GM12892 (cell line): ENCODE measurements around the gene DGKQ.

Source experiments
- POLR2A ChIP-seq: IDR thresholded peaks from 2 replicates; pipeline ENCODE4 v1.6.1; 2011; ENCODE audit warnings: low read depth, low read length, control low read depth
- POLR2AphosphoS5 ChIP-seq: IDR thresholded peaks from 2 replicates; pipeline ENCODE4 v1.6.1; 2011; ENCODE audit warnings: low read depth, low read length, control low read depth

DNA sequence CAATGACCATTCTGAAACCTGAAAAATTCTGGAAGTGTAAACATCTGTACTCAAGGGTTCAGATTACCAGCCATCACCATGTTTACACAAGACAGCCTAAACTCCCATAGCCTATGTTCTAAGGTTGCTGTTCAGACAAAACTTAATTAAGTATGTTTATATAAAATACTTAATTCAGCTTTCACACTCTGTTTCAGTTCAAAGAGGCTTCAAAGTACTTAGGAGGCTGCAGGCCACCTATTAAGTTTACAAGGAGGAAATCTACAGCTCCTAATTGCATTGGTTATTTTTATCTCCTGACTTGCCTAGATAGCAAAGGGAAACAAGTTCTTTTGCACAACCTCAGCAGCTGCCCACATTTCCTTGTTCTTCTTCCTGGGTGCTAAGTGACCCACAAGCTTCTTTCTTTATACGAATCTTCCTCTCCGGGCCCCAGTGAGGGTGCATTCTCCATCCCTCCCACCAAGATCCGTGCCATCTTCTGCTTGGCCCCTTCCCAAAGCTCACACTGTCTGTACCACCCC is 43.3 kb downstream of the DGKQ start:
- TF ChIP-seq POLR2A (no peak), POLR2AphosphoS5 (no peak)
